GM19324 (cell line): ENCODE measurements around the gene CCDC110.

Experiments used
- ATAC-seq: cut with Tn5 transposase; IDR thresholded peaks from one replicate; pipeline ENCODE4 v1.9.1; 2021; ENCODE audit warnings: mild to moderate bottlenecking, moderate library complexity; ENCODE audit not compliant: unreplicated experiment, low FRiP score

CCDC110 gene

GRCh38 chr4:185424905-185425646, 46.5 kb downstream of the CCDC110 start:
- ATAC-seq: no peak

DNA sequence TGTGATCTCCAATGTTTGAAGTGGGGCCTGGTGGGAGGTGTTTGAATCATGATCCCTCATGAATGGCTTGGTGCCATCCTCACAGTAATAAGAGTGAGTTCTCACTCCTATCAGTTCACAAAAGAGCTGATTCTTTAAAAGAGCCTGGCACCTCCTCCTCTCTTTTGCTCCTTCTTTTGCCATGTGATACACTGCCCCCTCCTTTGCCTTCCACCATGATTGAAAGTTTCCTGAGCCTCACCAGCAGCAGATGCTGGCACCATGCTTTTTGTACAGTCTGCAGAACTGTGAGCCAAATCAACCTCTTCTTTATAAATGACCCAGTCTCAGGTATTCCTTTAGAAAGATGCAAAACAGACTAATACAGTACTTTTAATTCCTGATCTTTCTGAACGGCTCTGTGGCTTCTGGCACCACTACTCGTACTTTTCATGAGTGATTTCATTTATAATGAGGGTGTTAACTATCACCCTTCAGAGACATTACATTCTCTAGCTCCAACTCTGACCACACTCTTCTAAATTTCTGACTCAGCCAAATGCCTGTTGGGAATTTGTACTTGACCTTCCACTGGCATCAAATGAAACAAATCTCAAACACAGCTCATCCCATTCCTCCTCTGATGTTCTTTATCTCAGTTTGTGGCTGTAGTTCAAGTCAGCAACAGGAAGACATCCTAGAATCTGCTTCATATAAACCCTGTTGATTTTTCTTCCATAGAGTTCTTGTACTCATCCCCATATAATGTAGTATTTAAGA, 50.0 kb downstream of the CCDC110 start:
- ATAC-seq: no peak

DNA sequence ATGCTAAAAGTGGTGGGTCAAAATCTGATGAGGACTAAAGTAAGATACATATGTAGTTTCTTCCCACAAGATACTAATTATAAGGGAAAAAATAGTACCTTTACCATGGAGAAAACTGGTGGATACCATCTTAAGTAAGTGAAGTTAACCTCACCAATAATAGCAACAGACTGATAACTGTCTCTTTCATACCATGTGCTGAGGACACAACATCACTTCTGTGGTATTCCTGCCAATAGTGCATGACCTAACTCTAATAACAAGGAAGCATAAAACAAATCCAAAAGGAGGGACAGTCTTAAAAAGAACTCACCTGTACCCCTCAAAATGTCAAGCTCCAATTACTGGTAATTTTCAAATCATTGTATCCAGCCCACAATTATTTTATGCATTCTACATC, 54.6 kb downstream of the CCDC110 start:
- ATAC-seq: no peak

DNA sequence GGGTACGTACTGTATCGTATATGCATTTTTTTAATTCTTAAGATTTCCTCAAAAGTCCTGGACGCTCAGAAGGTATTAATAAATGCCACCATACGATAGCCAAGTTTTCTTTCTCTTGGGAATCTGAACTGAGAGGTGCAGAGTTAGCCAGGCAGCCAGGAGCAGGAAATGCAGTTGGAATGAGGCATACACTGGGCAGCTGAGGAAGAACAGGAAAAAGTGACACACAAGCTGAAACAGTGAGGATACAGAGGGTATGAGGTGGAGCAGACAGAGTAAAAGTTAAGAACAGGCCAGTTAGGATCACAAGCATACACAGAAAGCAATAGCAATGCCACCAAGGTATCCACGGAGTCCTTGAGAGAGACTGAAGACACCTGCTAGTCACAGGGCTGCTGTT, 59.1 kb downstream of the CCDC110 start:
- ATAC-seq: no peak

DNA sequence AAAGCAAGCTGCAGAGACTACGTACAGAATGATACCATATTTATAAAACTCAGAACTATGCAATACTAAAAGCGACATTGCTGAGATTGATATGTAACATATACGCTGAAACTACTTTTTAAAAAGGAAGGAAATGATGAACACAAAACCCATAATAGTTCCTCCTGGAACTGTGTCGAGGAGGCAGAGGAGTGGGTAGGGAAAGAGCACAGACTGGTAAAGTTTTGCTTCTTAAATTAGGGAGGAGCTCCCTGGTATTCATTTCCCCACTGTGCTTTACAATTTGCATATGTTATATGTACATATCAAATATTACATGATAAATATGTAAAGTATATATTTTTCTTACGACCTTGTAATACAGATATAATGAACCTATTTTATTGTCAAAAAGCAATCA, 59.7 kb downstream of the CCDC110 start:
- ATAC-seq: no peak

- no peak for ATAC-seq
Measured at GRCh38 chr4:185408432-185408831, 63.1 kb downstream of the CCDC110 start.

DNA sequence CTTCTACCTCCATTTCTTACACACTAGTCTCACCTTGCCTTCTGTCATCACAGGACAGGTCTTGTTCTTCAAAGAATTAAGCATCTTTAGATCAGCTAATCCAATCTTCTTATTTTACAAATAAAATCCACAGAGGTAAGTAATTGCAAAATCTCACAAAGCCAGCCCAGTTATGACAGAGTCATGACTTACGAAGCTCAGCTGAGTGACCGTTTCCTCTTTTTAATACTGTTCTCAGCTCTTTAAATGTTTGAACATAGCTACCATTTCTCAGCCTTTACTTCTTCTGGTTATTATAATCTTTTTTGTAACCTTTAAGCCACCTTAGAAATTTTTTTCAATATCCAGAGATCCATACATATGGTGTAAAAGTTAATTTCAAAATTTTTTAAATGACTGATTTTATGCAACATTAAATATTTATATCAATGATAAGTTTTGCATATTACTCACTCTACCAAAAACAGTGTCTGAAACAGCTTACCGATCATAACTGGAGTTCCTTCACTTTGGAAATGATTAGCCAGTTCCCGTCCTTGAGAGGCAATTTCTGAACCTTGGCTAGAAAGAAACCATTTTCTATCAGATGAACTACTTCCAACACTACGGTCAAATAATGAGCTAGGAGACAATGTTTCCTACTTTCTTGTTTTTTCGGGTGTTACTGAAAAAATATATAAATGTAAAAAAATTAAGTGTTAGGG, 66.1 kb downstream of the CCDC110 start:
- ATAC-seq: no peak

GRCh38 chr4:185404031-185404430, 67.5 kb downstream of the CCDC110 start:
- ATAC-seq: no peak

DNA sequence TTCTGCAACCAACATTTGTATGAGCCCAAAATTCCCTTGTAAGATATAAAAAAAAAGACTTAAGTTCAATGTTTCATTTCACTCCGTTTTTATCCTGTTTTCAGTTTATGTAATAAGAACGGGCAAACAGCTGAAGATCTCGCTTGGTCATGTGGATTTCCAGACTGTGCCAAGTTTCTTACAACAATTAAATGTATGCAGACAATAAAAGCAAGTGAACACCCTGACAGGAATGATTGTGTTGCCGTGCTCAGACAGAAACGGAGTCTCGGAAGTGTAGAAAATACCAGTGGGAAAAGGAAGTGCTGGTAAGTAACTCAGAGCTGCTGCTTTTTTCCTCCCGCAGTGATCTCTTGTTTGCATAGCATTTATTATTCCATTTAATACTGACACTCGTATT, 72.1 kb downstream of the CCDC110 start:
- no peak for ATAC-seq

DNA sequence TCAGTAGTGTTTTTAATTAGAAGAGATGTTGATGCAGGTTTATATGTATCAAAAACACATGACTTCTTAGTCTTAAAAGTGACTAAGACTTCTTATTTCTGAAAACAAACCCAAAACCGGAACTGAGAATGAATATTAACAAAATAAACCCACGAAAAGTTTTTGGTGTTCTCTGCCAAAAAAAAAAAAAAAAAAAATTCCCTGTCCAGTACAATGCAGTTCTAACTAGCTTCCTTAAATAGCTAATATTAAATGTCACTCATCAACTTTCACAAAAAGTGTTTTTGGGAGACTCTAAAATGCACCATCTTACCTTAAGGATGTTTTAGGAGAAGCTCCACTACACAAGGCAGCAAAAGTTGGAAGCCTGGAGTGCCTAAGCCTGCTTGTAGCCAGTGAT, 72.9 kb downstream of the CCDC110 start:
- ATAC-seq: no peak

DNA sequence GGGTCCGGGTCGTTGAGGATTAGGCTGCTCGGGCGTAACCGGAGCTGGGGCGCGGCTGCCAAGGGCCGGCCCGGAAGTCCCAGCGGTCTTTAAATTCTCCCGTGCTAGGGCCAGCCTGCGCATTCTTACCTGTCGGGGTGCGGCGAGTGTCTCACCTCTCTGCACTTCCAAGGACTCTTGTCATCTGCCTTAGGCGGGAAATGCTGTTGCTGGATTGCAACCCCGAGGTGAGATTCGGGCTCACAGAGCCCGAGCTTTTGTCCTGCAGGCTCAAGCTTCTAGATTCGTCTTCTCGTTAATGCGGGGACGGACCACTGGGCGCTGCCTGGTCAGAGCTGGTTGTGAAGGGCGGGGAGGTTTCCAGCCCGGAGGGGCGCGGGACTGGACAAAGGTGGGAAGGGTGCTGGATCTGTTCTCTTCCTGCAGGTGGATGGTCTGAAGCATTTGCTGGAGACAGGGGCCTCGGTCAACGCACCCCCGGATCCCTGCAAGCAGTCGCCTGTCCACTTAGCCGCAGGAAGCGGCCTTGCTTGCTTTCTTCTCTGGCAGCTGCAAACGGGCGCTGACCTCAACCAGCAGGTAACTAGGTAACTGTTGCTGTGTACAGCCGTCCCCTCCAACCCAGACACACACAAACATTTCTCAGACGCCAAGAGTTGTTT, 74.7 kb downstream of the CCDC110 start, which contains the start of gene ANKRD37:
ANKRD37 (plus strand) TSS at position 118 of the 662 bp plus-strand sequence; CDS start at position 201, 83 bp downstream.
- ATAC-seq: peak; percentile 5

- peak; percentile 93 for ATAC-seq
Measured at GRCh38 chr4:185395956-185396723, 75.4 kb downstream of the CCDC110 start.

GRCh38 chr4:185395238-185395955, 76.1 kb downstream of the CCDC110 start, which contains the start of gene LRP2BP:
Gene LRP2BP, minus strand, starts transcription at chr4:185395924. Its CDS starts 17,738 bp downstream, at chr4:185378186.
- no peak for ATAC-seq
